ENCODE data around the gene FAM193A. TPM values are rescaled to one million over a fixed set of nuclear protein-coding genes. Genes with fewer than 3 reads are reported as not detected.

Gene FAM193A
- polyA plus RNA-seq, 2 donors, result 5.8 to 10.2 TPM

DNA sequence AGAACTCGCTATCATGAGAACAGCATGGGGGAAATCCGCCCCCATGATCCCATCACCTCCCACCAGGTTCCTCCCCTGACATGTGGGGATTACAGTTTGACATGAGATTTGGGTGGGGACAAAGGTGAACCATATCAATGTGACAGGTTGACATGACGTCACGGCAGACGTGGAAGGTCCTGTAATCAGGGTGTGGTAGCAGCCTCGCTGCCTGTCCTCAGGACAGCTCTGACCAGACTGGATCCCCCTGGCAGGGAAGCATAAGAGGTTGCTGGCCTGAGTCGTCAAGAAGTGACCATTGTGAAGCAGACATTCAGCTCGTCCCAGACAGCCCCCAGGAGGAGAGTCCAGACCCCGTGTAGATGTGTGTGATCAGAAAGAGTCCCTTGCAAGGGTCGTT is 115.1 kb downstream of the FAM193A start:
- H3K36me3 ChIP-seq (ENCODE audit: control insufficient read depth in 2 of 2, insufficient read depth in 2 of 2, low read length in 1 of 2), result peaks cover 17 to 34% of the 10 kb centered on the region in 2 donors
- no peak overlapping the region for H3K4me3 ChIP-seq (ENCODE audit: low read depth in 1 of 2, low read length in 2 of 2)
- 91 to 93% methylated on average over 10 of the region's 10 CpGs for WGBS, 2 donors
- no peaks in the 10 kb centered on the region for H3K27me3 ChIP-seq (ENCODE audit: control insufficient read depth in 1 of 2, insufficient read depth in 2 of 2, low read length in 2 of 2)
- no peaks in the 10 kb centered on the region for H3K9me3 ChIP-seq (ENCODE audit: control insufficient read depth in 2 of 2, insufficient read depth in 1 of 2, low read depth in 1 of 2, low read length in 1 of 2)
- no peak overlapping the region for H3K27ac ChIP-seq (ENCODE audit: low read depth in 2 of 2, low read length in 1 of 2)
- H3K4me1 ChIP-seq (ENCODE audit: control insufficient read depth in 2 of 2, insufficient read depth in 2 of 2, low read length in 1 of 2), result no peaks in the 10 kb centered on the region

DNA sequence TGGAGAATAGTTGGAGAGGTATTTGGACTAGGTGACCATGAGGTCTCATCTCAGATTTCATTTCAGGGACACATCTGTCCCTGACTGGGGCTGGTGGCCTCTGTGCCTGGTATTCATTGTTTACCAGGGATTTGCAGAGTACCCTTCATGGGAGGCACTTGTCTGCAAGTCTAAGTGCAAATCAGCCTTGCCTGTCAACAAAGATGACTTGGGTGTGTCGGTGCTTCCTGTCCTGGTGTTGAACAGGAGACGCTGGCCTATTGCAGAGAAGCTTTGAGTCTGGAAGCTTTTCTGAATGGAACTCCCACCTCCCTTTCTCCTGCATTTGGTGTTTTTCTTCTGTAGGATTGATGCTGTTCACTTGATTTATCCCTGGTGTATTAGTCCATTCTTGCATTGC is 115.6 kb downstream of the FAM193A start:
- no peak overlapping the region for H3K27ac ChIP-seq (ENCODE audit: low read depth in 2 of 2, low read length in 1 of 2)
- no peaks in the 10 kb centered on the region for H3K27me3 ChIP-seq (ENCODE audit: control insufficient read depth in 1 of 2, insufficient read depth in 2 of 2, low read length in 2 of 2)
- 89 to 92% methylated on average over 2 of the region's 2 CpGs for WGBS, 2 donors
- H3K36me3 ChIP-seq (ENCODE audit: control insufficient read depth in 2 of 2, insufficient read depth in 2 of 2, low read length in 1 of 2), result peaks cover 13 to 31% of the 10 kb centered on the region in 2 donors
- no peaks in the 10 kb centered on the region for H3K9me3 ChIP-seq (ENCODE audit: control insufficient read depth in 2 of 2, insufficient read depth in 1 of 2, low read depth in 1 of 2, low read length in 1 of 2)
- no peaks in the 10 kb centered on the region for H3K4me1 ChIP-seq (ENCODE audit: control insufficient read depth in 2 of 2, insufficient read depth in 2 of 2, low read length in 1 of 2)
- H3K4me3 ChIP-seq (ENCODE audit: low read depth in 1 of 2, low read length in 2 of 2), result no peak overlapping the region

DNA sequence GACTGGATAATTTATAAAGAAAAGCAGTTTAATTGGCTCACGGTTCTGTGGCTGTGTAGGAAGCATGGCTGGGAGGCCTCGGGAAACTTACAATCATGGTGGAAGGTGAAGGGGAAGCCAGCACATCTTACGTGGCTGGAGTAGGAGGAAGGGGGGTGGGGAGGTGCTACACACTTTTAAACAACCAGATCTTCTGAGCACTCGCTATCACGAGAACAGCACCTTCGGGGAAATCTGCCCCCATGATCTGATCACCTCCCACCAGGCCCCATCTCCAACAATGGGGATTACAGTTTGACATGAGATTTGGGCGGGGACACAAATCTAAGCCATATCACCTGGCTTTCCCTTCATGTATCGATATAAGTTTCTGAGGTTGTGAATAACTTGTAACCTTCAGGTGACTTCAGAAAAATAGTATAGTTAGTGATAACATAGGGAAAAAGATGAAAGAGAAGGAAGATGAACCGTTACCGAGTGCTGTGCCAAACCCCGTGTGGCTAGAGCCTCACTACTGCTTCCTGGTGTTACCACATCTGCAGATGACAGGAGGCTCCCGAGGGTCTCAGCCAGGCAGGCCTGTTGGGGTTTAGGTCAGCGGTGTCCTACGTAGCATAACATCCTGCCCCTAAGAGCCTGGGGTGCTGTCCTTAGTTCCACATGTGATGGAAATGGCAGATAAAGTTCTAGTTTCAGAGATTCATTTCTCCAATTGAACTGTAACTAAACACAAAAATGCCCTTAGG is 116.1 kb downstream of the FAM193A start:
- no peak overlapping the region for H3K27ac ChIP-seq (ENCODE audit: low read depth in 2 of 2, low read length in 1 of 2)
- no peak overlapping the region for H3K4me3 ChIP-seq (ENCODE audit: low read depth in 1 of 2, low read length in 2 of 2)
- 76 to 79% methylated on average over 14 of the region's 14 CpGs for WGBS, 2 donors
- peaks cover 9 to 31% of the 10 kb centered on the region in 2 donors for H3K36me3 ChIP-seq (ENCODE audit: control insufficient read depth in 2 of 2, insufficient read depth in 2 of 2, low read length in 1 of 2)
- H3K9me3 ChIP-seq (ENCODE audit: control insufficient read depth in 2 of 2, insufficient read depth in 1 of 2, low read depth in 1 of 2, low read length in 1 of 2), result no peaks in the 10 kb centered on the region
- no peaks in the 10 kb centered on the region for H3K4me1 ChIP-seq (ENCODE audit: control insufficient read depth in 2 of 2, insufficient read depth in 2 of 2, low read length in 1 of 2)
- no peaks in the 10 kb centered on the region for H3K27me3 ChIP-seq (ENCODE audit: control insufficient read depth in 1 of 2, insufficient read depth in 2 of 2, low read length in 2 of 2)

DNA sequence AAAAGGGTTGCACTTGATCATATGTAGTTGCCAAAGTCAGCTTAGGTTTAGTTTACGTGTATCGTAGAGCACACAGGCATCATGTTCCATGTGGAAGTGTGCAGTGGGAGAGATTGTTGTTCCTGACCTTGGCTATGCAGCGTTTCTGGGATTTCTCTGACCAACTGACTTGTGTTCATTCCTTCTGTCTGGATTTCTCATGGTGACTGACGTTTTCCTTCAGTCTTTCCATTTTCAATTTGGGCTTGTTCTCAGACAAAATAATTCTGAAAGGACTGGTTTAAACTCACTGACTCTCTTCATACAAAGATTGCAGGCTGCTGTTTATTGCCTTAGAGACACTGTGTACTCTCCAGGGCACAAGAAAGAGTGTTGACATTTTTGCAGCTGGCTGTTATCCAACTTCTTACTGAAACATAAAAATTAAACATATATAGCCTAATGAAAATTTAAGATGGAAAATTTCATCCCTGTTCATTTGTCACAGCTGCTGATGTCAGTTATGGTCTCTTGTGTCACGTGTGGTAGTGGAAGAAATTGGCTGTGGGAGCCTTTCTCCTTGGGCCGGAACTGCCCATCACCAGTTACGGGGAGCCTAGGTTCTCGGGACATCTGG is 124.3 kb downstream of the FAM193A start:
- H3K27me3 ChIP-seq (ENCODE audit: control insufficient read depth in 1 of 2, insufficient read depth in 2 of 2, low read length in 2 of 2), result no peaks in the 10 kb centered on the region
- H3K4me1 ChIP-seq (ENCODE audit: control insufficient read depth in 2 of 2, insufficient read depth in 2 of 2, low read length in 1 of 2), result no peaks in the 10 kb centered on the region
- H3K27ac ChIP-seq (ENCODE audit: low read depth in 2 of 2, low read length in 1 of 2), result peak overlapping the region in 1 of 2 donors; percentile 42
- H3K36me3 ChIP-seq (ENCODE audit: control insufficient read depth in 2 of 2, insufficient read depth in 2 of 2, low read length in 1 of 2), result peaks cover 9 to 26% of the 10 kb centered on the region in 2 donors
- no peaks in the 10 kb centered on the region for H3K9me3 ChIP-seq (ENCODE audit: control insufficient read depth in 2 of 2, insufficient read depth in 1 of 2, low read depth in 1 of 2, low read length in 1 of 2)
- 69 to 73% methylated on average over 8 of the region's 8 CpGs for WGBS, 2 donors
- H3K4me3 ChIP-seq (ENCODE audit: low read depth in 1 of 2, low read length in 2 of 2), result no peak overlapping the region

DNA sequence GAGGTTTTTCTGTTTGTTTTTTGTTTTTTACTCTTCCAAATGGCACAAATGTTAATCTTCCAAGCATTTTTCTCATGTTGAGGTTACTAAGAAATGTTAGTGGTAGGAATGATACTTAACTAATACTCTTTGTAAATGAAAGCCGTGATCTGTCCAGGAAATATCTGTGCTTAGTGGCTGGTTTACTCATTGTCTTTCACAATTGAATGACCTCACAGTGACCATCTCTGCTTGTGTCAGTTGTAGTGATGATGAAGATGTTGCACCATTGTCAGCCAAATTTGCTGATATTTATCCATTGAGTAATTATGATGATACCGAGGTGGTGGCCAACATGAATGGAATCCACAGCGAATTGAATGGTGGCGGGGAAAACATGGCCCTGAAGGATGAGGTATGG is 126.2 kb downstream of the FAM193A start:
- Histone ChIP-seq H3K4me1 (ENCODE audit: control insufficient read depth in 2 of 2, insufficient read depth in 2 of 2, low read length in 1 of 2) (no peaks in the 10 kb centered on the region), H3K4me3 (ENCODE audit: low read depth in 1 of 2, low read length in 2 of 2) (no peak overlapping the region), H3K27ac (ENCODE audit: low read depth in 2 of 2, low read length in 1 of 2) (no peak overlapping the region), H3K27me3 (ENCODE audit: control insufficient read depth in 1 of 2, insufficient read depth in 2 of 2, low read length in 2 of 2) (no peaks in the 10 kb centered on the region), H3K9me3 (ENCODE audit: control insufficient read depth in 2 of 2, insufficient read depth in 1 of 2, low read depth in 1 of 2, low read length in 1 of 2) (no peaks in the 10 kb centered on the region), H3K36me3 (ENCODE audit: control insufficient read depth in 2 of 2, insufficient read depth in 2 of 2, low read length in 1 of 2) (peaks cover 9 to 23% of the 10 kb centered on the region in 2 donors)
- WGBS, 2 donors, result 89% methylated on average over 4 of the region's 4 CpGs

DNA sequence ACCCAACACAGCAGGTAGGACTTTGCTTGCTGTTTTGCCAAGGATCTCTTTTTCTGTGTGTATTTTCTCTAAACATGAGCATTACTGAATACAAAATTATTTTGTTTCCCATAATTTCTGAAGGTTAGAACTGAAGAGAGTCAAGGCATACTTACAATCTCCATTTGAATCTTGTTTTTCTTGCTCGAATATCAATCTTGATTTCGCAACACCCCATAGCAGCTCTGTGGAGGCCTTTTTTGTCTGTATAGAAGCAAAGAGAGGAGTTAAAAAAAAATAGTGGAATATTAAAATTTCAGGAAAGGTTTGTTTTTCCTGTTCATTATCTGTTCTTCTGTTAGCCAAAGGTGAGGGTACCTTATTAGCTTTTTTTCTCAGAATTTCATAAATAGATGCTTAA is 126.8 kb downstream of the FAM193A start:
- Histone ChIP-seq H3K36me3 (ENCODE audit: control insufficient read depth in 2 of 2, insufficient read depth in 2 of 2, low read length in 1 of 2) (peaks cover 5 to 20% of the 10 kb centered on the region in 2 donors), H3K9me3 (ENCODE audit: control insufficient read depth in 2 of 2, insufficient read depth in 1 of 2, low read depth in 1 of 2, low read length in 1 of 2) (no peaks in the 10 kb centered on the region), H3K4me3 (ENCODE audit: low read depth in 1 of 2, low read length in 2 of 2) (no peak overlapping the region), H3K27ac (ENCODE audit: low read depth in 2 of 2, low read length in 1 of 2) (no peak overlapping the region), H3K4me1 (ENCODE audit: control insufficient read depth in 2 of 2, insufficient read depth in 2 of 2, low read length in 1 of 2) (no peaks in the 10 kb centered on the region), H3K27me3 (ENCODE audit: control insufficient read depth in 1 of 2, insufficient read depth in 2 of 2, low read length in 2 of 2) (no peaks in the 10 kb centered on the region)
- 79 to 86% methylated on average over 2 of the region's 2 CpGs for WGBS, 2 donors

DNA sequence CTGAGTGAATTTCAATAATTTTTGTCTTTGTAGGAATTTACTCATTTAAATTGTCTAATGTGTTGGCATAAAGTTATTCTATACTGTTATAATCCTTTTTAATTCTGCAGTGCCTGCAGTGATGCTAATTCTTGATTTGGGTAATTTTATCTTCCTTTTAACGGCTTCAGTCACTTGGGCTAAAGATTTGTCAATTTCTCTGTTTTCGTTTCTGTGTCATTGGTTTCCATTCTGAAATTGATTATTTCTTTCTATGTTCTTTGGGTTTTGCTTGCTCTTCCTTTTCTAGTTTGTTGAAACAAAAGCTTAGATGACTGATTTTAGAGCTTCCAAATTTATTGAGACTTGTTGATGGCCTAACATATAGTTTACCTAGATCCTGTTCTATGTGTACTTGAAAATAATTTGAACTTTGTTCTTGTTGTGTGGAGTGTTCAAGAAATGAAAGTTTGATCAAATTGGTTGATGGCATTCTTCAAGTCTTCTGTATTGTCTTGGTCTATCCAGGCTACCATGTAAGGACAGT is 130.3 kb downstream of the FAM193A start:
- no peak overlapping the region for H3K27ac ChIP-seq (ENCODE audit: low read depth in 2 of 2, low read length in 1 of 2)
- no peaks in the 10 kb centered on the region for H3K27me3 ChIP-seq (ENCODE audit: control insufficient read depth in 1 of 2, insufficient read depth in 2 of 2, low read length in 2 of 2)
- WGBS, 2 donors, result 81 to 87% methylated on average over 2 of the region's 2 CpGs
- H3K9me3 ChIP-seq (ENCODE audit: control insufficient read depth in 2 of 2, insufficient read depth in 1 of 2, low read depth in 1 of 2, low read length in 1 of 2), result no peaks in the 10 kb centered on the region
- H3K4me3 ChIP-seq (ENCODE audit: low read depth in 1 of 2, low read length in 2 of 2), result no peak overlapping the region
- H3K4me1 ChIP-seq (ENCODE audit: control insufficient read depth in 2 of 2, insufficient read depth in 2 of 2, low read length in 1 of 2), result peaks cover 0 to 4% of the 10 kb centered on the region in 2 donors
- H3K36me3 ChIP-seq (ENCODE audit: control insufficient read depth in 2 of 2, insufficient read depth in 2 of 2, low read length in 1 of 2), result peaks cover 0 to 12% of the 10 kb centered on the region in 2 donors

DNA sequence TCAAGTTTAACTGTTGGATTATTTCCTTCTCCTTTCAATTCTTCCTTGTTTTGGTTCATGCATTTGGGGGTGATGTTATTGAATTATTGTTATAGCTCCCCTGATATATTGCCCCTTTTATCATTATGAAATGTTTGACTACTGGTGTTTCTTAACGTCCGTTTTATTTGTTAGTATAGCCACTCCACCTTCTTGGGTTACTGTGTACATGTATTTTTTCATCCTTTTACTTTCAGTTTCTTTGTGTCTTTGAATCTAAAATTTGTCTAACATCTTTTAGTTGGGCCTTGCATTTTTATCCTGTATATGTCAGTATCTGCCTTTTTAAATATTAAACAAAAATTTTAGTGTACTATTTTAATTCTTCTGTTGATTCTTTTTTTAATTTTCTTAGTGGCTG is 131.0 kb downstream of the FAM193A start:
- H3K4me1 ChIP-seq (ENCODE audit: control insufficient read depth in 2 of 2, insufficient read depth in 2 of 2, low read length in 1 of 2), result peaks cover 0 to 4% of the 10 kb centered on the region in 2 donors
- WGBS, 2 donors, result 21 to 40% methylated on average over 2 of the region's 2 CpGs
- no peak overlapping the region for H3K4me3 ChIP-seq (ENCODE audit: low read depth in 1 of 2, low read length in 2 of 2)
- peaks cover 0 to 15% of the 10 kb centered on the region in 2 donors for H3K36me3 ChIP-seq (ENCODE audit: control insufficient read depth in 2 of 2, insufficient read depth in 2 of 2, low read length in 1 of 2)
- no peaks in the 10 kb centered on the region for H3K9me3 ChIP-seq (ENCODE audit: control insufficient read depth in 2 of 2, insufficient read depth in 1 of 2, low read depth in 1 of 2, low read length in 1 of 2)
- no peak overlapping the region for H3K27ac ChIP-seq (ENCODE audit: low read depth in 2 of 2, low read length in 1 of 2)
- no peaks in the 10 kb centered on the region for H3K27me3 ChIP-seq (ENCODE audit: control insufficient read depth in 1 of 2, insufficient read depth in 2 of 2, low read length in 2 of 2)

DNA sequence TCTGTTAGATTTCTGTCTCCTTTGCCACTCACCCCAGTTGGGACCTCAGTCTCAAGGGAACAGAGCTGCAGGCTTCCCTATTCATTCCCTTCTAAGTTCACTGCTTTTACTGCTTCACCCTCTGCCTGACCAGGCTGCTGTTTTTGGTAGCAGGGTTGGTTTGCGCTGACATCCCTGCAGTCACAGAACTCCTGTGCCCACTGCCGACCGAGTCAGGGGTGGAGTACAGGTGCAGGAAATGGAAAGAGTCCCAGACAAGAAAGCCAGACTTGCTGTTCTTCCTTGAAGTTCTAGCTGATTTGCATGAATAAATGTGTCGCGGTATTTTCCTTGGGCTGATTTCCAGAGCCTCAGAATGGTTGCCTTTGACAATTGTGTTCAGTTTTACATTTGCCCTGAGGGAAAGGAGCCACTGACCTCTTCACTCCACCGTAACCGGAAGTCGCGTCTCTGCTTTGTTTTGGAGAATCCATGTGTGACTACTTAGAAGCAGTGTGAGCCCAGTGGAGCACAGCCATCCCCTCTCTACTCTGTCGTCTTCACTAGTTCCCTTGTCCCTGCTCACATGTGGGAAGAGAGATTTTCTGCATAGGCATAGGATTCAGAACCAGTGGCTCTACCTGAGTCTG is 134.9 kb downstream of the FAM193A start:
- 55 to 58% methylated on average over 10 of the region's 10 CpGs for WGBS, 2 donors
- peaks cover 3 to 12% of the 10 kb centered on the region in 2 donors for H3K36me3 ChIP-seq (ENCODE audit: control insufficient read depth in 2 of 2, insufficient read depth in 2 of 2, low read length in 1 of 2)

More for the DNA sequence above, 134.9 kb downstream of the FAM193A start:
- Histone ChIP-seq H3K4me1 (ENCODE audit: control insufficient read depth in 2 of 2, insufficient read depth in 2 of 2, low read length in 1 of 2) (peaks cover 0 to 4% of the 10 kb centered on the region in 2 donors), H3K27ac (ENCODE audit: low read depth in 2 of 2, low read length in 1 of 2) (no peak overlapping the region), H3K27me3 (ENCODE audit: control insufficient read depth in 1 of 2, insufficient read depth in 2 of 2, low read length in 2 of 2) (no peaks in the 10 kb centered on the region), H3K4me3 (ENCODE audit: low read depth in 1 of 2, low read length in 2 of 2) (no peak overlapping the region), H3K9me3 (ENCODE audit: control insufficient read depth in 2 of 2, insufficient read depth in 1 of 2, low read depth in 1 of 2, low read length in 1 of 2) (no peaks in the 10 kb centered on the region)

All from esophagus (tissue), 2 donors.